Measurements from ENCODE around the gene ARPC5. TPM values are rescaled to one million over a fixed set of nuclear protein-coding genes. Genes with fewer than 3 reads are reported as not detected.
"Not testable (repeated sequence)": the region's sequence is repeated elsewhere in the genome, so short reads cannot be mapped to it uniquely, and the experiment has no call there.

Gene ARPC5
- total RNA-seq, 1 experiment from 2014 or later: 158 TPM

- intact Hi-C loops (cut with micrococcal nuclease; ENCODE audit: unreplicated experiment): loop anchor here (10.0 kb wide), 1 partner anchor 335 kb away; no protein-coding TSS in a partner anchor
- POLR2A ChIA-PET (ENCODE audit: low non-redundant PET): no interaction called here
Observed at GRCh38 chr1:183619781-183620180, 15.8 kb downstream of the ARPC5 start.

GRCh38 chr1:183618202-183618601, 17.4 kb downstream of the ARPC5 start:
- intact Hi-C loops (cut with micrococcal nuclease; ENCODE audit: unreplicated experiment); CTCF ChIA-PET; H3K4me1 ChIP-seq (ENCODE audit: insufficient read depth, low read length, poor library complexity, severe bottlenecking); H3K9me3 ChIP-seq (ENCODE audit: low read depth, low read length, poor library complexity, severe bottlenecking); H3K36me3 ChIP-seq (ENCODE audit: insufficient read depth, low read length, poor library complexity, severe bottlenecking); POLR2A ChIA-PET (ENCODE audit: low non-redundant PET); BruUV-seq (replicated peaks); DNase-seq (ENCODE audit: low spot score); H3K27me3 ChIP-seq (replicated peaks; ENCODE audit: insufficient read depth, low read depth, low read length, poor library complexity); H3K4me3 ChIP-seq (ENCODE audit: low read depth, low read length, poor library complexity, severe bottlenecking); H3K27ac ChIP-seq (ENCODE audit: low read depth, low read length, poor library complexity, severe bottlenecking): not testable (repeated sequence)

More at GRCh38 chr1:183619781-183620180, 15.8 kb downstream of the ARPC5 start:
- Histone ChIP-seq H3K4me1 (ENCODE audit: insufficient read depth, low read length, poor library complexity, severe bottlenecking) (no peaks in the 10 kb centered on the region), H3K27me3 (replicated peaks; ENCODE audit: insufficient read depth, low read depth, low read length, poor library complexity) (no peaks in the 10 kb centered on the region), H3K36me3 (ENCODE audit: insufficient read depth, low read length, poor library complexity, severe bottlenecking) (no peaks in the 10 kb centered on the region), H3K27ac (ENCODE audit: low read depth, low read length, poor library complexity, severe bottlenecking) (no peak overlapping the region), H3K9me3 (ENCODE audit: low read depth, low read length, poor library complexity, severe bottlenecking) (no peaks in the 10 kb centered on the region), H3K4me3 (ENCODE audit: low read depth, low read length, poor library complexity, severe bottlenecking) (no peak overlapping the region)
- CTCF ChIA-PET: no interaction called here
- no peak for TF ChIP-seq EZH2 (IDR thresholded peaks at IDR 0.05; ENCODE audit: borderline replicate concordance, low read depth, low read length, poor library complexity, severe bottlenecking)
- no peak for TF ChIP-seq CTCF (conservative IDR thresholded peaks at IDR 0.05; ENCODE audit: low read depth, low read length)
- no peak for DNase-seq (ENCODE audit: low spot score)
- BruUV-seq (replicated peaks): no TSS peak

- H3K9me3 ChIP-seq (ENCODE audit: low read depth, low read length, poor library complexity, severe bottlenecking); BruUV-seq (replicated peaks); H3K27me3 ChIP-seq (replicated peaks; ENCODE audit: insufficient read depth, low read depth, low read length, poor library complexity); POLR2A ChIA-PET (ENCODE audit: low non-redundant PET); H3K4me1 ChIP-seq (ENCODE audit: insufficient read depth, low read length, poor library complexity, severe bottlenecking); DNase-seq (ENCODE audit: low spot score); H3K27ac ChIP-seq (ENCODE audit: low read depth, low read length, poor library complexity, severe bottlenecking); CTCF ChIA-PET; H3K36me3 ChIP-seq (ENCODE audit: insufficient read depth, low read length, poor library complexity, severe bottlenecking); H3K4me3 ChIP-seq (ENCODE audit: low read depth, low read length, poor library complexity, severe bottlenecking); intact Hi-C loops (cut with micrococcal nuclease; ENCODE audit: unreplicated experiment): not testable (repeated sequence)
Observed at GRCh38 chr1:183612975-183613374, 22.6 kb downstream of the ARPC5 start.

GRCh38 chr1:183612407-183612806, 23.2 kb downstream of the ARPC5 start:
- BruUV-seq (replicated peaks): no TSS peak
- Histone ChIP-seq H3K4me1 (ENCODE audit: insufficient read depth, low read length, poor library complexity, severe bottlenecking) (peaks cover 9% of the 10 kb centered on the region), H3K36me3 (ENCODE audit: insufficient read depth, low read length, poor library complexity, severe bottlenecking) (no peaks in the 10 kb centered on the region), H3K9me3 (ENCODE audit: low read depth, low read length, poor library complexity, severe bottlenecking) (no peaks in the 10 kb centered on the region), H3K27ac (ENCODE audit: low read depth, low read length, poor library complexity, severe bottlenecking) (no peak overlapping the region), H3K27me3 (replicated peaks; ENCODE audit: insufficient read depth, low read depth, low read length, poor library complexity) (no peaks in the 10 kb centered on the region), H3K4me3 (ENCODE audit: low read depth, low read length, poor library complexity, severe bottlenecking) (no peak overlapping the region)
- TF ChIP-seq CTCF (conservative IDR thresholded peaks at IDR 0.05; ENCODE audit: low read depth, low read length) (no peak), EZH2 (IDR thresholded peaks at IDR 0.05; ENCODE audit: borderline replicate concordance, low read depth, low read length, poor library complexity, severe bottlenecking) (no peak)
- ChIA-PET POLR2A (ENCODE audit: low non-redundant PET) (no interaction called here), CTCF (no interaction called here)
- DNase-seq (ENCODE audit: low spot score): no peak
- intact Hi-C loops (cut with micrococcal nuclease; ENCODE audit: unreplicated experiment): no loop called here

Data from A673 (cell line).